HEK293 (cell line): ENCODE measurements around the gene NMNAT1.
"Not testable (repeated sequence)": the region's sequence is repeated elsewhere in the genome, so short reads cannot be mapped to it uniquely, and the experiment has no call there.

ENCODE experiments used
- CTCF ChIA-PET: fragments of 350-600 bp; formaldehyde crosslinking; extraction: SDS; loops from one replicate; lab custom pipeline; 2021; ENCODE audit warnings: antibody characterized with exemption; lab: Yijun Ruan, JAX
- POLR2A ChIA-PET: fragments of 300-600 bp; formaldehyde crosslinking; extraction: SDS; loops from one replicate; lab custom pipeline; 2020; ENCODE audit warnings: antibody characterized with exemption, inconsistent platforms; lab: Yijun Ruan, JAX
- H3K27ac ChIP-seq: fragments of 200-500 bp; sonication (Bioruptor generic); 2 replicates; pipeline ENCODE4 v1.5.1; 2014; ENCODE audit warnings: low read depth, low read length, control low read depth, inconsistent platforms; ENCODE audit errors: extremely low read depth
- H3K36me3 ChIP-seq, 2 experiments: fragments of 200-500 bp in 1 of 2; sonication (Bioruptor generic) in 1 of 2; 1 replicate in 1 of 2; 2 replicates in 1 of 2; pipeline ENCODE4 v1.5.1; 2014 to 2017; ENCODE audit warnings: inconsistent platforms in 2 of 2, low read length in 2 of 2; ENCODE audit not compliant: control insufficient read depth in 2 of 2, insufficient read depth in 1 of 2
- H3K4me1 ChIP-seq: fragments of 200-500 bp; sonication (Bioruptor generic); 2 replicates; pipeline ENCODE4 v1.5.1; 2014; ENCODE audit warnings: mild to moderate bottlenecking, low read length, inconsistent platforms; ENCODE audit not compliant: control insufficient read depth, insufficient read depth
- H3K4me3 ChIP-seq: 2 replicates; pipeline ENCODE4 v1.5.1; 2011; ENCODE audit warnings: low read depth, mild to moderate bottlenecking, control low read depth, low read length, moderate library complexity
- H3K9me3 ChIP-seq: fragments of 200-500 bp; sonication (Bioruptor generic); 2 replicates; pipeline ENCODE4 v1.5.1; 2014; ENCODE audit warnings: low read depth, low read length, inconsistent platforms; ENCODE audit not compliant: control insufficient read depth, insufficient read depth
- BCL11B ChIP-seq: fragments of 450-650 bp; formaldehyde crosslinking; IDR thresholded peaks from 2 replicates; pipeline ENCODE4 v1.5.1; 2016; ENCODE audit warnings: low read depth, missing biosample characterization, missing genetic modification characterization
- BCL6B ChIP-seq: fragments of 450-650 bp; formaldehyde crosslinking; IDR thresholded peaks from 2 replicates; pipeline ENCODE4 v1.5.1; 2017; ENCODE audit warnings: missing biosample characterization, missing genetic modification characterization
- GLI2 ChIP-seq: fragments of 450-650 bp; formaldehyde crosslinking; IDR thresholded peaks from 2 replicates; pipeline ENCODE4; 2017; ENCODE audit warnings: missing biosample characterization, missing genetic modification characterization, low read depth, borderline replicate concordance
- KLF8 ChIP-seq: fragments of 450-650 bp; formaldehyde crosslinking; IDR thresholded peaks from 2 replicates; pipeline ENCODE4 v1.5.1; 2016; ENCODE audit warnings: missing biosample characterization, missing genetic modification characterization
- PRDM1 ChIP-seq: fragments of 450-650 bp; formaldehyde crosslinking; IDR thresholded peaks from 2 replicates; pipeline ENCODE4; 2016; ENCODE audit warnings: missing biosample characterization, missing genetic modification characterization
- REPIN1 ChIP-seq: fragments of 450-650 bp; formaldehyde crosslinking; IDR thresholded peaks from 2 replicates; pipeline ENCODE4 v1.5.1; 2017; ENCODE audit warnings: missing biosample characterization, missing genetic modification characterization, low read depth
- SALL2 ChIP-seq: fragments of 450-650 bp; formaldehyde crosslinking; IDR thresholded peaks from 2 replicates; pipeline ENCODE4 v1.5.0; 2017; ENCODE audit warnings: missing biosample characterization, mild to moderate bottlenecking, missing genetic modification characterization, borderline replicate concordance
- ZBTB17 ChIP-seq: fragments of 450-650 bp; formaldehyde crosslinking; IDR thresholded peaks from 2 replicates; pipeline ENCODE4 v1.5.1; 2016; ENCODE audit warnings: missing biosample characterization, missing genetic modification characterization
- ZBTB7A ChIP-seq: fragments of 450-650 bp; formaldehyde crosslinking; IDR thresholded peaks from 2 replicates; pipeline ENCODE4 v1.5.1; 2016; ENCODE audit warnings: low read depth, missing biosample characterization, missing genetic modification characterization
- ZFP3 ChIP-seq: fragments of 450-650 bp; formaldehyde crosslinking; IDR thresholded peaks from 2 replicates; pipeline ENCODE4 v1.5.1; 2016; ENCODE audit warnings: low read depth, missing biosample characterization, missing genetic modification characterization
- ZNF10 ChIP-seq: fragments of 450-650 bp; formaldehyde crosslinking; IDR thresholded peaks from 2 replicates; pipeline ENCODE4 v1.5.1; 2017; ENCODE audit warnings: missing biosample characterization, missing genetic modification characterization
- ZNF114 ChIP-seq: fragments of 450-650 bp; formaldehyde crosslinking; IDR thresholded peaks from 2 replicates; pipeline ENCODE4 v1.5.0; 2017; ENCODE audit warnings: missing biosample characterization, missing genetic modification characterization
- ZNF157 ChIP-seq: fragments of 450-650 bp; formaldehyde crosslinking; IDR thresholded peaks from 2 replicates; pipeline ENCODE4 v1.5.1; 2016; ENCODE audit warnings: missing biosample characterization, missing genetic modification characterization
- ZNF18 ChIP-seq: fragments of 450-650 bp; formaldehyde crosslinking; IDR thresholded peaks from 2 replicates; pipeline ENCODE4 v1.5.1; 2016; ENCODE audit warnings: missing biosample characterization, missing genetic modification characterization
- ZNF274 ChIP-seq, 2 experiments: fragments of 200-500 bp in 1 of 2; fragments of 450-650 bp in 1 of 2; sonication (Bioruptor generic) in 1 of 2; formaldehyde crosslinking in 1 of 2; IDR thresholded peaks; 2 replicates each; pipeline versions ENCODE4 v1.5.1 to v1.6.1; 2014 to 2016; ENCODE audit warnings: borderline replicate concordance in 1 of 2, inconsistent platforms in 1 of 2, low read length in 1 of 2, missing biosample characterization in 1 of 2, missing genetic modification characterization in 1 of 2
- ZNF280C ChIP-seq: fragments of 450-650 bp; formaldehyde crosslinking; IDR thresholded peaks from 2 replicates; pipeline ENCODE4 v1.5.1; 2016; ENCODE audit warnings: missing biosample characterization, missing genetic modification characterization
- ZNF341 ChIP-seq: fragments of 450-650 bp; formaldehyde crosslinking; IDR thresholded peaks from 2 replicates; pipeline ENCODE4; 2016; ENCODE audit warnings: low read depth, missing biosample characterization, missing genetic modification characterization
- ZNF423 ChIP-seq: fragments of 450-650 bp; formaldehyde crosslinking; IDR thresholded peaks from 2 replicates; pipeline ENCODE4 v1.5.1; 2016; ENCODE audit warnings: missing biosample characterization, missing genetic modification characterization
- ZNF544 ChIP-seq: fragments of 450-650 bp; formaldehyde crosslinking; IDR thresholded peaks from 2 replicates; pipeline ENCODE4 v1.5.0; 2017; ENCODE audit warnings: missing biosample characterization, missing genetic modification characterization
- ZNF621 ChIP-seq: fragments of 450-650 bp; formaldehyde crosslinking; IDR thresholded peaks from 2 replicates; pipeline ENCODE4 v1.5.1; 2017; ENCODE audit warnings: missing biosample characterization, missing genetic modification characterization
- ZNF629 ChIP-seq: fragments of 450-650 bp; formaldehyde crosslinking; IDR thresholded peaks from 2 replicates; pipeline ENCODE4 v1.5.1; 2017; ENCODE audit warnings: missing biosample characterization, missing genetic modification characterization
- ZNF660 ChIP-seq: fragments of 450-650 bp; IDR thresholded peaks from 2 replicates; pipeline ENCODE4 v1.5.1; 2018; ENCODE audit warnings: missing biosample characterization, mild to moderate bottlenecking, missing genetic modification characterization
- ZNF843 ChIP-seq: fragments of 450-650 bp; formaldehyde crosslinking; IDR thresholded peaks from 2 replicates; pipeline ENCODE4 v1.5.1; 2016; ENCODE audit warnings: missing biosample characterization, missing genetic modification characterization
- ZSCAN18 ChIP-seq: fragments of 450-650 bp; formaldehyde crosslinking; IDR thresholded peaks from 2 replicates; pipeline ENCODE4 v1.5.1; 2016; ENCODE audit warnings: missing biosample characterization, missing genetic modification characterization

NMNAT1 gene

GRCh38 chr1:10028956-10029500 is 85.8 kb downstream of the NMNAT1 start:
- CTCF ChIA-PET, H3K4me1 ChIP-seq, H3K27ac ChIP-seq, H3K9me3 ChIP-seq, H3K36me3 ChIP-seq, POLR2A ChIA-PET, H3K4me3 ChIP-seq: not testable (repeated sequence)
- 0 out of 2 replicates have a peak, but pooled peaks have one; percentile 24 for TF ChIP-seq PRDM1 (tag by site-specific recombination)

- ChIA-PET POLR2A (no interaction called here), CTCF (no interaction called here)
- H3K4me3 ChIP-seq = no peak overlapping the region
- H3K36me3 ChIP-seq = no peaks in the 10 kb centered on the region
- no peaks in the 10 kb centered on the region for H3K9me3 ChIP-seq
- no peak overlapping the region for H3K27ac ChIP-seq
- TF ChIP-seq ZSCAN18 (tag by site-specific recombination) (no peak), KLF8 (tag by site-specific recombination) (no peak), ZNF544 (tag by site-specific recombination) (no peak), ZNF423 (no peak), ZBTB7A (tag by site-specific recombination) (no peak), BCL11B (tag by site-specific recombination) (no peak), BCL6B (tag by site-specific recombination) (no peak), SALL2 (tag by site-specific recombination) (no peak), ZNF629 (no peak), ZNF114 (tag by site-specific recombination) (no peak), ZNF660 (tag by site-specific recombination) (no peak), ZNF10 (tag by site-specific recombination) (no peak), REPIN1 (tag by site-specific recombination) (no peak), ZNF843 (tag by site-specific recombination) (no peak), ZNF274 (IDR thresholded peaks at IDR 0.05; ENCODE audit: low read length) (no peak), ZNF274 (tag by site-specific recombination; IDR thresholded peaks at IDR 0.05; ENCODE audit: borderline replicate concordance) (no peak)
- H3K4me1 ChIP-seq = no peaks in the 10 kb centered on the region
These were observed 88.2 kb downstream of the NMNAT1 start for GRCh38 chr1:10031461-10031860.

- peak within 1 kb of the TSS; percentile 94 for H3K27ac ChIP-seq
- H3K36me3 ChIP-seq = peaks cover 4% of the 10 kb centered on the region in 2 experiments; a peak in 2 of 3 replicates
- POLR2A ChIA-PET = interaction anchor here (0.5 to 3.1 kb wide), 8 partner anchors 23 to 177 kb away, joined by 3 to 26 read pairs (median 4); partner anchors contain the start of genes CTNNBIP1, KIF1B, LZIC and NMNAT1
- no peaks in the 10 kb centered on the region for H3K4me1 ChIP-seq
- peak within 1 kb of the TSS; percentile 99 for H3K4me3 ChIP-seq
- H3K9me3 ChIP-seq = no peaks in the 10 kb centered on the region
- CTCF ChIA-PET = interaction anchor here (0.5 to 2.2 kb wide), 8 partner anchors 12 to 177 kb away, joined by 3 to 11 read pairs (median 3); no protein-coding TSS in a partner anchor
- no peak for TF ChIP-seq GLI2 (tag by site-specific recombination)
- peak; percentile 88 for TF ChIP-seq ZNF341 (tag by site-specific recombination)
- peak; percentile 91 for TF ChIP-seq ZBTB17 (tag by site-specific recombination)
- TF ChIP-seq ZNF621 (tag by site-specific recombination) = no peak
- no peak for TF ChIP-seq ZFP3 (tag by site-specific recombination)
- TF ChIP-seq ZNF843 (tag by site-specific recombination) = 0 out of 2 replicates have a peak, but pooled peaks have one; percentile 40
- no peak for TF ChIP-seq ZNF18
- TF ChIP-seq ZNF280C (tag by site-specific recombination) = no peak
- no peak for TF ChIP-seq ZNF157 (tag by site-specific recombination)
These were observed 89.5 kb downstream of the NMNAT1 start, which contains the start of gene UBE4B for GRCh38 chr1:10032590-10033358. Gene UBE4B, plus strand, starts transcription at chr1:10032958. Its CDS starts 713 bp downstream, at chr1:10033671.
